ENCODE data around the gene TIMM44.
"Not testable (repeated sequence)": the region's sequence is repeated elsewhere in the genome, so short reads cannot be mapped to it uniquely, and the experiment has no call there.

The TIMM44 gene

DNA sequence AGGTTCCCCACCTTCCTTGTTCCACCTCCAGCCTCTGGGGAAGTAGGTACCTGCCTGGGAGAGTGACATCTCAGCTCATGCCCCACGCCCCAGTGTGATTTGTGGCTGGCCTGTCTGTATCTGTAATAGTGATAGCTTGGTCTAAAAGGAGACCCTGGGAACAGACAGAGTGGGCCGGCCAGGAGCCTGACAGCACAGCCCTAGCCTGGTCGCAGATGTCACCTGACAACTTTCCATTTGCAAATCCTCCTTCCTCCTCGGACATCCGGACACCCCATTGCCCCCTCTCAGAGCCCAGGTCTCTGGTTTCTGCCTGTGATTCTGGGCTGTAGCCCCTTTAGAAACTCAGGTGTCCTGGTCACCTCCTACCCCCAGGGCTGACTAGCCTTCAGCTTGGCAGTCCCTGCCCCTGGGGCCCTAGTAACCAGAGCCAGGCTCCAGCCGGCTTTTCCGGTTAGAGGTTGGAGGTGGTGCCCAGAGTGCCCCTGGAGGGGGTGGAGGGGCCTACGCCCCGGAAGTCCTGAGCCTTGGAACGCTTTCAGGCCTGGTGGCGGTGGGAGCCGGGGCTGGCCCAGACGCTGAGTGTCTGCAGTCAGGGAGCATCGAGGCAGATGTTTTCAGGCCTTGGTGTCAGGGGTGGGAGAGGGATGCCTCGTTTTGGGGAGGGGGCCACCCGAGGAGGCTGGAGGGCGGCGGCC is 48.7 kb downstream of the TIMM44 start:
- no peak for DNase-seq

DNA sequence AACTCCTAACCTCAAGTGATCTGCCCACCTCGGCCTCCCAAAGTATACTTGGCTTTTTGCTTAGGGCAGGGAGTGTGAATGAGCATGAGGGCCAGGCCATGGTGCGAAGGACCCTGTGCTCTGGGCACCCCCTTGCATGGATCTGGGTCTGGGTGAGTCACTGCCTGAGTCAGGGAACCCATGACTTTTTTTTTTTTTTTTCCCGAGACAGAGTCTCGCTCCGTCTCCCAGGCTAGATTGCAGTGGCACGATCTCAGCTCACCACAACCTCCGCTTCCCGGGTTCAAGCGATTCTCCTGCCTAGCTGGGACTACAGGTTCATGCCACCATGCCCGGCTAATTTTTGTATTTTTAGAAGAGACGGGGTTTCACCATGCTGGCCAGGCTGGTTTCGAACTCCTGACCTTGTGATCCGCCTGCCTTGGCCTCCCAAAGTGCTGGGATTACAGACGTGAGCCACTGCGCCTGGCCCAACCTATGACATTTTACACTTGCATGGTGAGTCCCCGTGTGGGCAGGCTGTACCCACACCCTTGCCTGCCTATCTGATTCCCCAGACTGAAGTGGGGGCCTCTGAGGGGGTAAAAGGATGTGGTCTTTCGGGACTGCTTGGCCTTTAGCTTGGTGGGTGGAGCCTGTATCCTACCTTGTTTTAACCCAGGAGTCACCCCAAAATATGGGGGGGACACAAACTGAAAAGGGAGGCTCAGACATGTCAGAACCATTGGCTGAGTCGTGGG is 49.9 kb downstream of the TIMM44 start:
- DNase-seq = not testable (repeated sequence)

DNA sequence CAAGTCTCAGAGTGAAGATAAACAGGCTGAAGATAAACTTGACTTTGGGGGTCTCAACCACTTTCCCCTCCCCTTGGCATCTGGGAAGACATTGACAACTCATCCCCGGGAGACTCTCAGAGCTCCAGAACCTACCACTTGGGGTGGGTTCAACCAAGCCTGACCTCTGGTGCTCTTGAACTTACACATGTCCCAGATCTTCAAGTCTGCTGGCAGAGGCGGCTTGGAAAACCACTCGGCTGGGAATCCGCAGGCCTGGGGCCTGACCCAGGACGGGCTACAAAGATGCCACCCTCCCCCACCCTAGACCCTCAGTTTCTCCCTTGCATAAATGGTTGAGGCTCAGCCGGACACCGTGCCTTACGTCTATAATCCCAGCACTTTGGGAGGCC is 54.6 kb downstream of the TIMM44 start:
- DNase-seq = no peak

DNA sequence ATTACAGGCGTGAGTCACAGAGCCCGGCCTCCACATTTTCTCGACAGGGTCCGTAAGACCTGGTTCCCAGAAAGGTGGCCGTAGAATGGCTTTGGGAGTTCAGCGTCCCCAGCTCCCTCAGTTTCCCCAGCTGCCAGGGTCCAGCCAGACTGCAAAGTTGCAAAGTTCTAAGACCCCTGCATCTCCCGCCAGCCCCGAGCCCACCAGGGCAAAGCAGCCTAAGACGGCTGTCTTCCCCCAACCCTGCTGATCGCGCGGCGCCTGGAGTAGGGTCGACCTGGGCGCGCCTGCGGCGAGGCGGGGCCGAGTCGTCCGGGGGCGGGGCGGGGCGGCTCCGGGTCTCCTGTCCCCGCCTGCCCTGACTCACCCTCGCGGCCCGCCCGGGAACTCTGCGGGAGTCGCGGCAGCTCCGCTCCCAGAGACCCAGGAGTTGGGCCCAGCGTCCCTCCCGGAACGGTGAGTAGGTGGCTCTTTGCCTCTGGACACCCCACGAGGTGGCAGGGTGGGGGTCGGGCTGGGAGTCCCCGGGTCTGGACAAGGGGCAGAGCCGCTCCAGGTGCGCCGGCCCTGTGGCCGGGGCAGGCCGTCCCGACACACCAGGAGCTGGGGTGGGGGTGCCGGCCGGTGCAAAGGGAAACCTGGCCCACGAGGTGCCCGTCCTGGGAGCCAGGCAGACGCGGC is 55.2 kb downstream of the TIMM44 start, which contains the start of gene LRRC8E:
TSS of gene LRRC8E (plus strand) at position 366 of the 681 bp plus-strand sequence. CDS start 7,094 bp downstream, outside the sequence.
- DNase-seq = peak; percentile 60

DNA sequence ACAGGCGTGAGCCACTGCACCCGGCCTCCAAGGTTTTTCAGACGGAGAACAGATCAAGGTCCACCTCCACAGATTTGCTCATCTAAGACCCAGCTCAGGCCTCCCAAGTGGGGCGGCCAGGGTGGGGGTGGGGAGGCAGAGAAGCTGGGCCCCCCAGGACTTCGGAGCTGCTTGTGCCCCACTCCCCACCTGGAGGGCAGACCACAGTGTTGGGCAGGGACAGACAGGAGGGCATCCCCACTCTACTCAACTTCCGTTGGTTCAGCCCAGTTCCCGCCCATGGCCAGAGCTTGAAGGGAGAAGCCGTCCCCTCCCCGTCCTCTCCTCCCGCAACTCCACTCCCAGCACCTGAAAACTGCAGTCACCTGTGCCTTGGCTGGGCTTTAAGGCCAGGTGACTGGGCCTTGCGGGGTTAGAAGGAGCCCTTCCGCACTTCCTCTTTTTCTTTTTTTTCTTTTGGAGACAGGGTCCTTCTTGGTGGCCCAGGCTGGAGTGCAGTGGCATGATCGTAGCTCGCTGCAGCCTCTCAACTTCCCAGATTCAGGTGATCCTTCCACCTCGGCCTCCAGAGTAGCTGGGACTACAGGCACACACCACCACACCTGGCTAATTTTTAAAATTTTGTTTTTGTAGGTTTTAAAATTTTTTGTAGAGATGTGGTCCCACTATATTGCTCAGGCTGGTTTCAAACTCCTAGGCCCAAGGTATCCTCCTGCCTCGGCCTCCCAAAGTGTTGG is 55.9 kb downstream of the TIMM44 start:
- DNase-seq = no peak

DNA sequence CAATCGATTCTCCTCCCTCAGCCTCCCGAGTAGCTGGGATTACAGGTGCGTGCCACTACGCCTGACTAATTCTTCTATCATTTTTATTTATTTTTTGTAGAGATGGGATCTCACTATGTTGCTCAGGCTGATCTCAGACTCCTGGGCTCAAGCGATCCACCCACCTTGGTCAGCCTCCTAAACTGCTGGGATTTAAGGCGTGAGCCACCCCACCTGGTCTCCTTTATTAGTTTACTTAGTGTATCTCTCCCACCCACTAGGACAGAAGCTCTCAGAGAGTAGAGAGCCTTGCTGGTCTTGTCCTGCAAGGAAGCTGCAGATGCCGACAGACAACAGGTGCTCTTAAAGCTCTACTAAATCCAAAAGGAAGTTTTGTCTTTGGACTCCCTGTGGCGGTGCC is 57.6 kb downstream of the TIMM44 start:
- DNase-seq = no peak

DNA sequence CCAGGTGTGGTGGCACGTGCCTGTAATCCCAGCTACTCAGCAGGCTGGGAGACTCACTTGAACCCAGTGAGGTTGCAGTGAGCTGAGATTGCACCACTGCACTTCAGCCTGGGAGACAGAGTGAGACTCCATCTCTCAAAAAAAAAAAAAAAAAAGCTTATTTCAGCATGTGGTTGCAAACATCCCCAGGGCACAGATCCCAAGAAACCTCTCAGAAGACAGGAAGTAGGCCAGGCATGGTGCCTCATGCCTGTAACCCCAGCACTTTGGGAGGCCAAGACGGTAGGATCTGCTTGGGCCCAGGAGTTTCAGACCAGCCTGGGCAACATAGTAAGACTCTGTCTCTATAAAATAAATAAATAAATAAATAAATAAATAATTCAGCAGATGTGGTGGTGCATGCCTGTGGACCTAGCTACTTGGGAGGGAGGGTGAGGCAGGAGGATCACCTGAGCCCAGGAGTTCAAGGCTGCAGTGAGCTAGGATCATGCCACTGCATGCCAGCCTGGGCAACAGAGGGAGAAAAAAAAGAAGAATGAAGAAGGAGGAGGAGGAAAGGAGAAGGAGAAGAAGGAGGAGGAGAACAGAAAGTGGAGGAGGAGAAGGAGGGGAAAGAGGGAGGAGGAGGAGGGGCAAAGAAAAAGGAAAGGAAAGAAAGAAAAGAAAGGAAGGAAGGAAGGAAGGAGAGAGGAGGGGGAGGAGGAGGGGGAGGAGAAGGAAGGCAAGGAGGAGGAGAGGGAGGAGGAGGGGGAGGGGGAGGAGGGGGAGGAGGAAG is 59.5 kb downstream of the TIMM44 start:
- DNase-seq = no peak

DNA sequence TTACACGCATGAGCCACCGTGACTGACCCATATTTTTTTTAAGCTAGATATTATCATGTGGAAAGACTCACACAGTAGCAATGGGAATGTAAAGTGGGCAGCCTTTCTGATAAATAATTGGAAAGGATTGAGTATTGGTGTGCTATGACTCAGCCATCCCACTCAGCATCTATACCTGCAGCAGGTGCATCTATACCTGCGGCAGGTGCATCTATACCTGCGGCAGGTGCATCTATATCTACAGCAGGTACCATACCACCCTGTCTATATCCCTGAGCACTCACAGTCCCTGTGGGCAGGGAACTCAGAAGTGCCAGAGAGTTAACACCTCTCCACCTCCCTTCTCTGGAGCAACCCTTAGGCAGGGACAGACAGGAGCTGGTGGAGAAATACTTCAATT is 60.4 kb downstream of the TIMM44 start:
- no peak for DNase-seq

DNA sequence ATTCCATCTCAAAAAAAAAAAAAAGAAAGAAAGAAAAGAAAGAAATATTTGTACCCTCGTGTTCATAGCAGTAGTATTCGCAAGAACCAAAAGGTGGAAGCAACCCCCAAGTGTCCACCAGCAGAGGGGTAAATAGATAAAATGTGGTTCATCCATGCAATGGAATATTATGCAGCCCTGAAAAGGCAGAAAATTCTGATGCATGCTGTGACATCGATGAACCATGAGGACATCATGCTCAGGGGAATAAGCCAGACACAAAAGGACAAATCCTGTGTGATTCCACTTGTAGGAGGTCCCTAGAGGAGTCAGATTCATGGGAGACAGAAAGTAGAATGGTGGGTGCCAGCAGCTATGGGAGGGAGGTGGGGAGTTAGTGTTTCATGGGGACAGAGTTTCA is 61.6 kb downstream of the TIMM44 start:
- DNase-seq = no peak

DNA sequence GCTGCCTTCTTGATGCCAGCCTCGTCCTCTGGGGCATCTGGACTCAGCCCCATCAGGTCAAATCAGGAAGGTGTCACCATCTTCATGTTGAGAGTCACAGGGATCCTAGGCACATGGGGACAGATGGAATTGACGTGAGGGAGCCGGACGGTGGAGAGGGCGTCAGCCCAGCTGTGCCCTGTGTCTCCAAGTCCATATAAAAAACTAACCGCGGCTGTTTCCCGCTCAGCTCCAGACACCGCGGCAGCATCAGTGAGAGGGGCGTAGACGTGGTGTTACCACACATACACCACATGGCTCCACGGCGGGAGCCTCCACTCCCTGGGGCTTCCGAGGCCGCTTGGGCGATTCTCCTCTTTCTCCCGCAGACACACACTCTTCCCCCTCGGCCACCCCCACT is 63.6 kb downstream of the TIMM44 start:
- no peak for DNase-seq

DNA sequence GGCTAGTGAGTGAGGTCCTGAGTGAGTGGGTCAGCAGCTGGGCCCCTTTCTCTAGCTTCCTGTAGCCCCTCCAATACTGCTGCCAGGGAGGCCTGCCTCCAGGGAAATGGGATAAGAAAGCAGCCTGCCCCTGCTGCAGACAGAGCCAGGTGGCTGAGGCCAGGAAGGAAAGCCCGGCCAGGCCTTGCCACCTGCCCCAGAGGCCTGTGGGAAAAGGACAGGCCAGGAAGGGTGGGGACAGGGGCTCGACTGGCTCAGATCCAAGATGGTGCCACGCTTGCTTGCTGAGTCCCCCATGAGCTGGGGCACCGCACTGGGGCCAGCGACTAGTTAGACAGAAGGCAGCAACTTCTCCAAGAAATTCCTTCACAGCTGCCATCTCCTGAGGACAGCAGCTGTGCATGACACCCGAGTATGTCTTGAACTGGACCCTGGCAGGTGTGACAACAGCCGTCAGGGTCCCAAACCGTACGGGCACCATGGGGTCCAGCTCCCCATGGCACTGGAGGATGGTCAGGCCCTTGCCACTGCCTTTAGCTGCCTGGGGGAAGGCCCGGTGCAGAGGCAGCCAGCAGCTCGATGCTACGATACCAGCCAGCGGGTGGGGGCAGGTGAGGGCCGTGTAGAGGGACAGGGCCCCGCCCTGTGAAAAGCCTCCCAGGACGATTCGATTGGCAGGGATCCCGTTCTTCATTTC is 64.2 kb downstream of the TIMM44 start:
- DNase-seq = no peak

DNA sequence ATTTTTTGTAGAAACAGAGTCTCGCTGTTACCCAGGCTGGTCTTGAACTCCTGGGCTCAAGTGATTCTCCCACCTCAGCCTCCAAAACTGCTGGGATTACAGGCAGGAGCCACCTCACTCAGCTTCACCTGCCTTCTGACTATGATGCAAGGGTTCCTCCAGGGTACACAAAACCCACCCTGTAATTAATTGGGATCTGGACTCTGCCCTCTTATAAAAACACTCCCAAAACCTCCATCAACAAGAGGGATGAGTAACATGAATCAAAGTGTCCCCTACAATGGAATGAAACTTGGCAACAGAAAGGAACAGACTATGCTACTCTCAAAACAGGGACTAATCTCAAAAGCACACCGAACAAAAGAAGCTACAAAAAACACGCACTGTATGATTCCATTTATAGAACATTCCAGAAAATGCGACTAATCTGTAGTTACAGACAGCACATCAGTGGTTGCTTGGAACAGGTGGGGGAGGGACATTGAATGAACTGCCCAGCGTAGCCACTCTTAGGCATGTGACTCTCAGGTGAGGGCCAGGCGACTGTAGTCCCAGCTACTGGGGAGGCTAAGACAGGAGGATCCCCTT is 66.1 kb downstream of the TIMM44 start:
- DNase-seq = no peak
